KOPT-K1 (cell line): ENCODE results near the gene KIRREL1.
A peak's percentile ranks its signal among the peaks of the same experiment; 100 is the strongest.

Source experiments
- H3K27ac ChIP-seq: fragments of 200-600 bp; sonication (generic); 2 replicates; pipeline ENCODE4 v1.5.1; 2016; ENCODE audit warnings: antibody characterized with exemption, mild to moderate bottlenecking, low read depth, low read length; ENCODE audit not compliant: poor library complexity, severe bottlenecking
- H3K36me3 ChIP-seq: fragments of 200-600 bp; sonication (generic); 2 replicates; pipeline ENCODE4 v1.5.1; 2017; ENCODE audit warnings: antibody characterized with exemption, mild to moderate bottlenecking, low read length, moderate library complexity; ENCODE audit not compliant: insufficient read depth
- H3K9me3 ChIP-seq: fragments of 200-600 bp; sonication (generic); 2 replicates; pipeline ENCODE4 v1.5.1; 2017; ENCODE audit warnings: antibody characterized with exemption, low read length, mild to moderate bottlenecking; ENCODE audit not compliant: insufficient read depth, poor library complexity, severe bottlenecking

KIRREL1 gene

DNA sequence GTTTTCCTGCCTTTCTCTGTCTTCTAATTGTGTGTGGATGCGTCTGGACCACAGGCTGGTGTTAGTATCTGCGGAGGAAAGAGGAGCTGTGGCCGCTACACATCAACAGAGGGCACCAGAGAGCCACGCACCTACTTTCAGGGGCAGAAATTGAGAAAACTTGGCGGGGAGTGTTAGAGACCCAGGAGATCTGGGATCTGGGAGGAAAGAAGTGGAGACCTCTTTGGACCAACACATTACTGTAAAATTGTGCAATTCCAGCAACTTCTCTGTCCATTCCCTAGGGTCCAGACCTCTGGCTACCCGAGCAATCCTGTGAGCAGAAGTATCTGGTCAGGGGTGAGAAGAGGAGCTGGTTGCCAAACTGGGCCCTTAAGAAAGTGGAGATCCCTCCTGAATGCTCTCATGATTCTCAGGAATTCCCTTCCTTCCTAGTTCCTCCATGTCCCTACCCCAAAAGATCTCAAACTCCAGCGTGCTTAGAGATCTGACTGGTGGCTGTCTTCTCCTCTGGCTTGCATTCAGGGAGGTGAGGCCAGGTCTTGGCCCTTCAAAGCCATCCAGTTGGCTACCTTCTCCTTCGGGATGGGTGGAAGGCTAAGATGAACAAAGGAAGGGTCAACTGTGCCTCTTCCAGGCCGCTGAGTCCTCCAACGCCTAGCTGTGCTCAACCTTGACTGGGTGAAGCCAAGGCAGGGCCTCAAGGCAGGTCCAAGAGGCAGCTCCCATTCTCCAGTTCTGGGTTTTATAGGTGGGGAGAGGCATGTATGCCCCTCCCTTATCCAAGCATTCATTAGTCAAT is 1.2 kb upstream of the KIRREL1 start:
- no peaks in the 10 kb centered on the region for H3K9me3 ChIP-seq
- H3K27ac ChIP-seq = no peak overlapping the region
- H3K36me3 ChIP-seq = no peaks in the 10 kb centered on the region

DNA sequence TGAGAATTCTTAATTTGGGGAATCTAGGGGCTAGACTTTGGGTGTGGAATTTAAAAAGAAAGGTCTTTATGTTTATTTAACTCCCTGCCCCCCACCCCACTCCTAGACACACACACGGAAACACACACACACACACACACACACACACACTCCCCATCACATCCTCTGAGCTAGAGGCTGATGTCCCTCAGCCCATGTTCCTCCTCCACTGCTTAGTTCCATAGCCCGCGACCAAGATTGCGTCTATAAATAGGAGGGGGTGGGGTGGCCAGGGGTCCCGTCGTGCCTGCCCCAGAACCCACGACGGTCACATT is 655 bp upstream of the KIRREL1 start:
- H3K27ac ChIP-seq = peak overlapping the region; percentile 67
- no peaks in the 10 kb centered on the region for H3K36me3 ChIP-seq
- no peaks in the 10 kb centered on the region for H3K9me3 ChIP-seq

DNA sequence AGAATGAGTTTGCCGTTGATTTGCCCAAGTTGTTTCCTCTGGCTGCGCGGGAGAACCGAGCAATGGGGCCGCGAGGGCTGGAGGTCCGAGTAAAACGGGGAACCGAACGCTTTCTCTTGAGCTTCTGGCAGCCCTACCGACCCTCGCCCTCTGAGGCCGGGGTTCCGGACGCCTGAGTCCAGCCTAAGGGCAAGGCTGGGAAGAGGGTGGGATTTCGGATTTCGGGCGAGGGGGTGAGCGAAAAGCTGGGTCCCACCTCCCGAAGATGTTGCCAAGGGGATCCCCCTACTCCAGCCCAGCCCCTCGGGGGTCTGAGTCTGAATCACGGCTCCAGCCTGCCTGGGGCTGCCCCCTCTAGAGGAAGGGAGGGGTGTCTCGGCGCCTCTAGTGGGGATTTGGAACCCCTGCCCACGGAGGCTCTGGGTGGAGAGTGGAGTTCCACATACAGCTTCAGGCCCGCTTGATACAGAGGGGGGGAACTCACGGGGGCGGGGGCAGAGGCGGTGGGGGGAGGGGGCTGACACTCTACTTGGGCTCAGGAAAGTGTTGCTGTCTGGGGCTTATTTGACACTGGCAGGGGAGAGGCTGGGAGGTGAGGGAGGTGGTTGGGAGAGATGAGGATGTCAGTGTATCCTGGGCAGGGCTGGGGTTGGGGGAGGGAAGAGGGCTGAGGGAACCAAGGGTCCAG is 617 bp downstream of the KIRREL1 start:
- Histone ChIP-seq H3K27ac (peak overlapping the region; percentile 67), H3K36me3 (no peaks in the 10 kb centered on the region), H3K9me3 (no peaks in the 10 kb centered on the region)

DNA sequence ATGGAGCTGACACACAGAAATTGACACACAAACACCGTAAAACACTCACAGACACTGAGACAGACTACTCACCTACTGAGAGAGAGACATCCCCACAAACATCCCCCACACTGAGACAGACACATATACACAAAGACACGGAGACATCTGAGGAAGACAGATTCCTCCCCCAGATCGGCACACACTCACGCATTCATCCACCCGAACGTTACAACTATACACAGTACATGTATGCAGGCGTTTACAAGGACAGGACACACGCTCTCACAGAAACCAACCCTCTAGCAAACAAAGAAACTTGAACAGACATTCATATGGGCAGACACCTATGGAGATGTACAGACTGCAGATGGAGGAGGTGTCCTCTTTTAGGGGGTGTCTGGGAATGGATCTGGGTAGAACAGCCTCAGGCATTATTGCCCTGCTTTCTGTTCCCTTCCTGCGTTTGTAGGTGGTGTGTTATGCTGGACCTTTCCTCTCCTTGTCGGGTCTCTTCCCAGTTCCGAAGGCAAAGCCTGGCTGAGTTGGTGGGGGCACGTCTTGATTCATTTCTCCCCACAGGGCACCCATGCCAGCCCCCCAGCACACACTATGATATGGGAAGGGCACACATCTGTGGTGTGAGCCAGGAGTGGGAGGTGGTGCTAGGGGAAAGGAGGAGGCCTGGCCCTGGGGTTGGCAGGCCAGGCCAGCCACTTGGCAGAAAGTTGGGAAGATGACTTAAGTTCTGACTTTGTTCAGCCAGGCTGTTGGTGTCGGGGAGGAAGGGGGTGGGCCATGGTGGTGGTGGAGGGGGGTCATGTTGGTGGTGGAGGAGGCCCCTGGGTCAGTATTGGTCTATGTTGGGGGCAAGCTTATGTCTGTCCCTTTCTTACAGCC is 1.5 kb downstream of the KIRREL1 start:
- Histone ChIP-seq H3K27ac (no peak overlapping the region), H3K9me3 (no peaks in the 10 kb centered on the region), H3K36me3 (no peaks in the 10 kb centered on the region)

DNA sequence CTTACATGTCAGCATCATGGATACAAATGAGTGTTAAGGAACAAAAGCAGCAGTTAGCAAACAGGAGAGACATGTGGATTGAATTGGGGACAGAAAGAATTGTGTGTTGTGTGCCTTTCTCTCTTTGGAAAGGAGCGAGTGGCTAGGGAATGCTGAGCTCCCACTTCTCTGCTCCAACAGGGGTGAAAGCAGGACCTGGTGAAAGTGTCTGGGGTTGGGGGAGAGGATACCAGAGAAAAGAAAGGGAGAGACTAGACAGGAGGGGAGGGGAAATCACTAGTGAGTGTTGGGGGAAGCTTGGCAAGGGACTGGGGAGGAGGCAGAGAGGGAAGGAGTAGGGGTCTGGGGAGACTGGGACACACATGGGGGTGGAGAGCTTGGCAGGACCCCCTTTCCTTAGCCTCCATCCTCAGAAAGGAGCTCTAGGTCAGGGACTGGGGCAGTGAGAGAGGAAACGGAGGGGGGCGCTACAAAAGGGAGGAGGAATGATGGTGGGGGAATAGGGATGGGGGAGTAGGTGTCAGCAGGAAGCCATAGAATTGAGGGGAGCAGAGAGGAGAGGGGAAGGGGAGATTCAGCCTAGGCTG is 2.2 kb downstream of the KIRREL1 start:
- no peak overlapping the region for H3K27ac ChIP-seq
- H3K9me3 ChIP-seq = no peaks in the 10 kb centered on the region
- H3K36me3 ChIP-seq = no peaks in the 10 kb centered on the region

DNA sequence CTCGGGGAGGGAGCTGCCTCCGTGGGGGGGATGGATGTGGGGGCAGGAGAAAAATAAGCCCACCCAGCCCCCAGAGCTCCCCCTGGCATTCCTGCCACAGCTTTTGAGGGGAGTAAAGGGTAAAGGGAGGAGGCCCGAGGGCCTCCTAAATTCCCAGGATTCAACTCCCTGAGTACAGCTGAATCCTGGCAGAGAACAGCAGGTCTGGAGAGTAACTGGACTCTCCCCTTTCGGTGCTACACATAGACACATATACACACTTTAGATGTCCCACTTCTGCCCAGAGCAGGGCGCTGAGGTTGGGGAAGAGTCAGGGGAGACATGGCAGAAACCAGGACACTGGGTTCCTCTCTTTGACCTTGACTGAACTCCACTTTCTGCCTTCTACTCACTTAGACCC is 3.0 kb downstream of the KIRREL1 start:
- Histone ChIP-seq H3K9me3 (no peaks in the 10 kb centered on the region), H3K27ac (no peak overlapping the region), H3K36me3 (no peaks in the 10 kb centered on the region)

DNA sequence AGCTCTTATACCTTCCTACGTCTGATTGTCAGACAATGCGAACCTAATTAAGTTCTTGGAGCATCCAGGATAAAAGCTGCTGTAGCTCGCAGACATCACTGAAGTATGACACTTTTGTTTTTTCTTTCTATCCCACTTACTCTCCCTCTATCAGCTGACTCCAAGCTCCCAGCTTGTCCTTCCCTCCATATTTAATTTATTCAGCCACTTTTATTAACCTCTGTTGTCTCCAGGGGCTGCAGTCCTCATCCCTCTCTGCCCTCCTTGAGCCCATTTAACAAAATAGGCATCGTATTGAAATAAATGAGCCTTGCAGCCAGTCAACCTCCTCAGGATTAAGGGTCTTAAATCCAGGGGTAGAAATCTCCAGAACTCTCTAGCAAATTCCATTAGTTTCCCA is 7.1 kb downstream of the KIRREL1 start:
- Histone ChIP-seq H3K27ac (no peak overlapping the region), H3K9me3 (no peaks in the 10 kb centered on the region), H3K36me3 (no peaks in the 10 kb centered on the region)

DNA sequence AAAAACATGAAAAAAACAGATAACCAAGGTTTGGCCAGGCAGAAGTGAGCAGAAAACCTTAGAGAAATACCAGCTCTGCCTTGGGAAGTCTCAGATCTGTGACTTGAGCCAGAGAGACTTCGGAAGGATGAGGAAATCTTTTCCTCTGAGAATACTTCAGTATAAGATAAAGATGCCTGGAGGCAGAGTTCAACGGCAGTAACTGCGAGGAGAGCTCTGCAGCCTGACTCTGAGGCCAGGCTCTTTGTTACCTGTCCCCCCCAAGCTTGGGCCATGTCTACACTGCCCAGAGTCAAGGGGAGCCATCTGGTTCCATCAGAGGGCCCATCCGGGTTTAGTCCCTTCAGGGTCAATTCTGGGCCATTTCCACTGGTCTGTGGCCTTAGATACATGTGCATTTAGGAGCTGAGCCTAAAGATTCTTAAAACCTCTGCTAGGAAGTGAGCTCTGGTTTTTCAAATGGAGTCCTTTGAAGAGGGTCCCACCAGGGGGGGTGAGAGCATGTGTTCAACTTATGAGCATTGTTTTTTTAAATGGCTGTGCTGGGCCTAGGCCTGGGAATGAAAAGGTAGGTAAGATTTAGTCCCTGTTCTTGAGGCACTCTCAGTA is 8.7 kb downstream of the KIRREL1 start:
- Histone ChIP-seq H3K36me3 (no peaks in the 10 kb centered on the region), H3K9me3 (no peaks in the 10 kb centered on the region), H3K27ac (no peak overlapping the region)

DNA sequence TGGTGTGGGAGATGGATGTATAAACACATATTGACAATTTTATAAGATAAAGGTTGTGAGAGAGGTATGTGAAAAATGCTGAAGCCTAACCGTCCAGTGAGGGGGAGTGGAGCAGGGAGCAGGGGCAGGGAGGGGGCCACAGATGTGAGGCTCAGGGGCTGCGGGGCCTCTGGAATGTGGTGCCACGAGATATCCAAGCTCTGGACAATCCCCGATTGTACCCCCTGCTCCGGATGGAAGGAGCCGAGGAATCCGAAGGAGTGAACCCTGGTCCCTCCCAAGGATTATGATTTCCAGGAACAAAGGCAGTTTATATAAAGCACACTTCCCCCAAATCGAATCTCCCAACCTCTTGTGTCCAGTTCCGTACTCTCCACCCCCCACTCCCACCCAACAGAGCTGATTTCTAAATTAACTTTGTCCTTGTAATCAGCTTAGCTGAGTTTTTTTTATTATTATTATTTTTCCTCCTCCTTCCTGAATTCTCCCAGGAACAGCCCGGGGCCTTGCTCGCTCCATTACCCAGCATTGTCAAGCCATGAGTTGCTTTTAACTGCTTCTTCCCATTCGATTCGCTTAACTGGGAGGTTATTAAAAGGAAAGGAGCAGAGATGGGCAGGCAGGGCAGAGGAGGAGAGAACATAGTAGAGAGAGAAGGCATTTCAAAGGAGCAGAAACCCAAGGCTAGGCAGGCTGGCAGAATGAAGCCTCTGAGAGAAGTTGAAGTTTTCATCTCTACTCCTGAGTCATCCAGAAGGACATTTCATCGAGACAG is 9.4 kb downstream of the KIRREL1 start:
- Histone ChIP-seq H3K36me3 (no peaks in the 10 kb centered on the region), H3K9me3 (no peaks in the 10 kb centered on the region), H3K27ac (no peak overlapping the region)

DNA sequence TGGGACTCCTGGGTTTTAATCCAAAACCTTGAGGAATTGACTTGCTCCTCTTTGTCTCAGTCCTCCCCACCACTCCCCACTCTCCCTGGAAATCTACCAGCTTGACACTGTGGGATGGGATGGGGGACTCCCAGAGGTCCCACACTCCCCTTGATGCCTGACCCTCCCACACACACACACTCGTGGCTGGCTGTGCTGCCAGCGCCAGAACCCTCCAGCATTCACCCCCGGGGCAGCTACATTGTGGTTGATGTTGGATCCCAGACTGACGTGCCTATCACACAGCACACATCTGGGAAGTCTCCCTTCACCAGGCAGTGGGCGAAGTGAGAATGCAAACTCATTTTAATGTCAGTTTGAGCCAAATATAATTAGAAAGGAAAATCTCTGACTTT is 10.0 kb downstream of the KIRREL1 start:
- H3K36me3 ChIP-seq = no peaks in the 10 kb centered on the region
- H3K27ac ChIP-seq = no peak overlapping the region

DNA sequence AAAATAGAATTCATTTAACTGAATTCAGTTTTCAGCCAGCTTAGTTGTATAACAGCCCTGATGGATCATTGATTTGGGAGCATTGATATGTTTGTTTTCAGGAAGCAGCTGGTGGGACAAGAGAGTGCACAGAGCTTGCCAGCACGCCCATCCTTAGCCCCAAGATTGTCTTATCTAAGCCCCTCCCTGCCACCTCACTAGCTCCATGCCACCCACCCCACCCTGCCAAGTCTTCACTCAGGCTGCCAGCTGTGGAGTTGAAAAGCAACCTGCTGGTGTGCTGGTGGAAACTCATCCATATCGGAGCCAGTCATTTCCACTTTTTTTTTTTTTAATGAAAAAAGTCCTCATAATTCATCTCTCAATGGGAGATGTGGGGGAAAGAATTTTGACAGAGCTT is 11.8 kb downstream of the KIRREL1 start:
- H3K9me3 ChIP-seq = no peaks in the 10 kb centered on the region
- H3K27ac ChIP-seq = no peak overlapping the region
- H3K36me3 ChIP-seq = no peaks in the 10 kb centered on the region

More for the DNA sequence above, 10.0 kb downstream of the KIRREL1 start:
- H3K9me3 ChIP-seq = no peaks in the 10 kb centered on the region

DNA sequence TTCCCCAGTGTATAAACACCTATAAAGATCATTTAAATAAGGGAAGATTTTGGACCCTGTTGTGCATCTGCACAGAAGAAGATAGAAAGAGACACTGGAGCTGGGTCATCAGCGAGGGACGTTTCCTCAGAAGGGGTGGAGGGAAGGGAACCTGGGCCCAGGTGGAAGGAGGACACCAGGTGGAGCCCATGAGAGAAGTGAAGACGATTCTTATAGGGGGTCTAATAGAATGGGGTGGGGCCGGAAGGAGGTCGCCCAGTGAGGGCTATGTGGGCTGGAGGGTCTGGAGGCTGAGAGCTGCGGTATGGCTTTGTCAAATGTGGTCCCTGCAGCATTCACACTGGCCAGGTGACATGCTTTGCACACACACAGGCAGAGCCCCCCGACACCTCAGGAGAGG is 13.7 kb downstream of the KIRREL1 start:
- no peak overlapping the region for H3K27ac ChIP-seq
- H3K36me3 ChIP-seq = no peaks in the 10 kb centered on the region
- H3K9me3 ChIP-seq = no peaks in the 10 kb centered on the region

DNA sequence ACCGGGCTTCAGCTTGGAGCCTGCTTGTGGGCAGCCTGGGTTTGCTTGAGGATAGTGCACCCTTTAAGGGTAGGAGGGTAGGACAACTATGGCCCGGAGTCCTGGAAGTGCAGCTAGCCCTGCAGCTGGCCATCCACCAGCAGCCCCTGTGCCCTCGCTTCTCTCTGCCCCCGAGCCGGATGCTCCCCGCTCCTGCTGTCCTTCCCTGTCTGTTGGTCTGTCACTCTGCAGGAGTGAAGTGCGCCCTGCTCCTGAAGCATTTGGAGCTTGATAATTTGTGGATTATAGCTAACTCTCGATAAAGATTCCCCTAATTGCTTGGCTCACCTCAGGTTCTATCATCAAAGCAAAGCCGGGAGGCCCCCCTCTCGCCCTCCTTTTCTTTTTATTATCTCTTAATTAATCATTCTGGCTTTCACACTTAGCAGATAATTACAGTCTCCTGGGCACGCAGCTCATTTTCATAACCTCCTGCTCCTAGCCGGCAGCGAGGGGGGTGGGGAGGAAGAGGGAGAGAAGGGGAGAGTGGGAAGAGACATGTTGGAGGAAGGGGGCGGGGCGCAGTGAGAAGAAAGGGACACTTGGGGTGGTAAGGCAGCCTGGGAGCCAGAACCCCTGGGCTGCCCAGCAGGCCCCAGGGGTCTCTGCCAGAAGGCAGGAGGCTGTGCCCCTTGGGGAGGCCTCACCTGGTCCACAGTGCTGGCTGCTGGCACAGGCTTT is 14.4 kb downstream of the KIRREL1 start:
- no peaks in the 10 kb centered on the region for H3K36me3 ChIP-seq
- no peak overlapping the region for H3K27ac ChIP-seq
- H3K9me3 ChIP-seq = no peaks in the 10 kb centered on the region

DNA sequence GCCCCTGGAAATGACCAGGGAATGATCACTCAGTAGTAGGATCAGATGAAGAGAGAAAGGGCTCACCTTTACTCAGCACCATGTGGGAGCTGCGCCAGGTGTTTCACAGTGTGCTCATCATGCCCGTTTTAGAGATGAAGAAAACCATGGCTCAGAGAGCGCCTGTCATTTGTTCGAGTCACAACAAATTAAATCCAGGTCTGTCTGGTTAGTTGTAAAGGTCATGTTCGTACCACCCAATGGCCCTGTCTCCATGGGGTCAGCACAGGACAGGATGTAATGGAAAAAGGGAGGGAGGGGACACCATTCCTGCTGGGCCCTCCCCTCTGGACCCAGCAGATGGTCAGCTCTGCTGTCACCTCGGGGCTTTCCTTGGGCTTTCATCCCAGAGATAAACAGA is 15.2 kb downstream of the KIRREL1 start:
- Histone ChIP-seq H3K9me3 (no peaks in the 10 kb centered on the region), H3K27ac (no peak overlapping the region), H3K36me3 (no peaks in the 10 kb centered on the region)
